ENCODE measurements around the gene SFXN5.

Gene SFXN5

GRCh38 chr2:72933646-72934151, 137.8 kb downstream of the SFXN5 start:
- DNase-seq: no peak

GRCh38 chr2:72933207-72933606, 138.3 kb downstream of the SFXN5 start:
- DNase-seq: no peak

GRCh38 chr2:72932805-72933204, 138.7 kb downstream of the SFXN5 start:
- DNase-seq: no peak

- no peak for DNase-seq
These were observed 139.3 kb downstream of the SFXN5 start for GRCh38 chr2:72932045-72932740.

- DNase-seq: no peak
These were observed 140.1 kb downstream of the SFXN5 start for GRCh38 chr2:72931280-72931910.

- no peak for DNase-seq
These were observed 142.5 kb downstream of the SFXN5 start for GRCh38 chr2:72929010-72929409.

- no peak for DNase-seq
These were observed 143.6 kb downstream of the SFXN5 start for GRCh38 chr2:72927619-72928550.

- no peak for DNase-seq
These were observed 144.6 kb downstream of the SFXN5 start for GRCh38 chr2:72926811-72927465.

- no peak for DNase-seq
These were observed 145.1 kb downstream of the SFXN5 start for GRCh38 chr2:72926368-72926767.

GRCh38 chr2:72925328-72925943, 146.1 kb downstream of the SFXN5 start:
- DNase-seq: no peak

- DNase-seq: peak; percentile 33
These were observed 146.9 kb downstream of the SFXN5 start for GRCh38 chr2:72924353-72925240.

- no peak for DNase-seq
These were observed 147.6 kb downstream of the SFXN5 start for GRCh38 chr2:72923833-72924352.

GRCh38 chr2:72921853-72922252, 149.7 kb downstream of the SFXN5 start:
- no peak for DNase-seq

- DNase-seq: no peak
These were observed 150.2 kb downstream of the SFXN5 start for GRCh38 chr2:72921088-72921851.

- peak; percentile 65 for DNase-seq
These were observed 151.0 kb downstream of the SFXN5 start for GRCh38 chr2:72920318-72921087.

GRCh38 chr2:72919414-72920317, 151.8 kb downstream of the SFXN5 start:
- DNase-seq: peak; percentile 70

- no peak for DNase-seq
These were observed 153.5 kb downstream of the SFXN5 start for GRCh38 chr2:72917877-72918553.
